IPS DF 6.9 (cell line): ENCODE data around the gene RIN3.

Experiments used
- DNase-seq: peaks from one replicate; pipeline ENCODE4 v3.0.0-alpha.2; 2013; ENCODE audit warnings: low read depth, low spot score
- H3K27ac ChIP-seq: one replicate; pipeline ENCODE4 v1.5.1; 2013; ENCODE audit warnings: low read length, control low read depth
- H3K27me3 ChIP-seq: 2 replicates; pipeline ENCODE4 v1.6.1; 2013; ENCODE audit warnings: mild to moderate bottlenecking, low read length; ENCODE audit not compliant: control insufficient read depth, insufficient read depth
- H3K36me3 ChIP-seq: 2 replicates; pipeline ENCODE4 v1.6.1; 2013; ENCODE audit warnings: low read length; ENCODE audit not compliant: control insufficient read depth, insufficient read depth
- H3K4me1 ChIP-seq: 2 replicates; pipeline ENCODE4 v1.6.1; 2013; ENCODE audit warnings: low read length; ENCODE audit not compliant: control insufficient read depth, insufficient read depth
- H3K4me3 ChIP-seq: 2 replicates; pipeline ENCODE4 v1.5.1; 2013; ENCODE audit warnings: mild to moderate bottlenecking, low read length
- H3K9me3 ChIP-seq: 2 replicates; pipeline ENCODE4 v1.6.1; 2013; ENCODE audit warnings: low read length, inconsistent platforms; ENCODE audit not compliant: control insufficient read depth, insufficient read depth
- WGBS: extraction: QIAGEN DNeasy Blood & Tissue Kit; methylation state at CpG from one replicate; pipeline ENCODE4 v1.1.7; 2013; ENCODE audit warnings: mixed read lengths, missing lambda C conversion rate; ENCODE audit not compliant: insufficient read length, insufficient coverage; 5-methylcytosine and 5-hydroxymethylcytosine counted together

Gene RIN3

GRCh38 chr14:92577321-92577742, 63.8 kb downstream of the RIN3 start:
- DNase-seq, result no peak
- Histone ChIP-seq H3K27me3 (no peaks in the 10 kb centered on the region), H3K9me3 (no peaks in the 10 kb centered on the region), H3K27ac (no peak overlapping the region), H3K36me3 (no peaks in the 10 kb centered on the region), H3K4me1 (peaks cover 6% of the 10 kb centered on the region; the same call in 1 of the 2 replicates), H3K4me3 (no peak overlapping the region)
- no CpG with 5 or more reads among the region's 13 CpGs for WGBS

- DNase-seq, result no peak
- H3K4me1 ChIP-seq, result 0 out of 2 replicates have a peak, but pooled peaks cover 2% of the 10 kb centered on the region
- no peak overlapping the region for H3K4me3 ChIP-seq
- H3K27me3 ChIP-seq, result no peaks in the 10 kb centered on the region
- no peaks in the 10 kb centered on the region for H3K9me3 ChIP-seq
- no peaks in the 10 kb centered on the region for H3K36me3 ChIP-seq
- no peak overlapping the region for H3K27ac ChIP-seq
- no CpG with 5 or more reads among the region's 3 CpGs for WGBS
Observed at GRCh38 chr14:92578511-92578910, 64.9 kb downstream of the RIN3 start.

DNA sequence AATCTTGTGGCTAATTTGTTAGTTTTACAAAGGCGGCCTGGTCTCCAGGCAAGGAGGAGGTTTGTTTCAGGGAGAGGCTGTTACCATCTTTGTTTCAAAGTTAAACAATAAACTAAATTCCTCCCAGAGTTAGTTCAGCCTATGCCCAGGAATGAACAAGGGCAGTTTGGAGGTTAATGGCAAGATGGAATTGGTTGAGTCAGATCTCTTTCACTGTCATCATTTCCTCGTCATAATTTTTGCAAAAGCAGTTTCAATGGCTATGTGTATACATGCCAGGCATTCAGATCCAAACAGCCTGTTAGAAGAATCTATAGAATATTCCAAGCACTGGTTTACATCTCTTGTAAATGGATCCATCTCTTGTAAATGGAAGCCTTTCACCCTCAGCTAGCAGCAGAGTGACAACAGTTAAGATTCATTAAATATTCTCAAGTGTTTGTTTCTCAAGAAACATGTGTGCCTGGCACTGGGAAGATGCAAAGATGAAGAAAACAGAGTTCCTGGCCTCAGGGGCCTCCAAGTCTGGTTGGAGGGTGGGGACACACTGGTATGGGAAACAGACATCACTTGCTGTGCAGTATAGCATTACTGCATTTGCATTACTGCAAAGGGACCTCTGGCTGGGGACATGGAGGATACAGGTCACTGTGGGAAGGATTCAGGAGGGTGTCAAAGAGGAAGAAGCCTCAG, 65.8 kb downstream of the RIN3 start:
- Histone ChIP-seq H3K27ac (no peak overlapping the region), H3K9me3 (no peaks in the 10 kb centered on the region), H3K27me3 (no peaks in the 10 kb centered on the region), H3K4me1 (no peaks in the 10 kb centered on the region), H3K36me3 (no peaks in the 10 kb centered on the region), H3K4me3 (no peak overlapping the region)
- WGBS, result no CpG with 5 or more reads among the region's 2 CpGs
- DNase-seq, result no peak

GRCh38 chr14:92581206-92581605, 67.6 kb downstream of the RIN3 start:
- no peak for DNase-seq
- Histone ChIP-seq H3K4me1 (no peaks in the 10 kb centered on the region), H3K4me3 (no peak overlapping the region), H3K36me3 (no peaks in the 10 kb centered on the region), H3K27me3 (no peaks in the 10 kb centered on the region), H3K9me3 (no peaks in the 10 kb centered on the region), H3K27ac (no peak overlapping the region)
- WGBS, result no CpG with 5 or more reads among the region's 7 CpGs

DNA sequence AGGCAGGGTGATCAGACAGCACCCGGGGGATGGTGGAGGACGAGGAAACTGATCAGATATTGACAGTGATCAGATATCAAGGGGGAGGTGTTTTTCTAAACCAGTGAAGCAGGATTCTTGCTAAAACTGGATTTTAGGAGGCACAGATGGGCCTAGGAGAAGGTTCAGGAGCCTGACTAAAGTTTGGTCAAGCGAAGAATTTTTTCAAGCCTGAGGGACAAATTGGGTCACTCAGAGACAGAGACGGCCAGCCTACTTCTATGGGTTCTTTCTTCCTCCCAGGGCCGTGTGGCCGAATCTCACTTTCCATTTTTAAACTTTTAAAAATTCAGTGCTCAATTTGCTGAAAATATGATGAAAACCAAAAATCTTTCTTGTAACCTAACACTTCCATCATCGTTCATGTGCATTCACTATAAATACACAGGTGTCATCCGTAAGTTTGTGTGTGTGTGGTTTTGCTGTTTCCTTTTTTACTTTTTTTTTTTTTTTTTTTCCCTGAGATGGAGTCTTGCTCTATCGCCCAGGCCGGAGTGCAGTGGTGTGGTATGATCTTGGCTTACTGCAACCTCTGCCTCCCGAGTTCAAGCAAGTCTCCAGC, 68.5 kb downstream of the RIN3 start:
- H3K4me1 ChIP-seq, result no peaks in the 10 kb centered on the region
- H3K27ac ChIP-seq, result no peak overlapping the region
- no CpG with 5 or more reads among the region's 11 CpGs for WGBS
- no peaks in the 10 kb centered on the region for H3K9me3 ChIP-seq
- H3K27me3 ChIP-seq, result no peaks in the 10 kb centered on the region
- no peak for DNase-seq
- no peak overlapping the region for H3K4me3 ChIP-seq
- no peaks in the 10 kb centered on the region for H3K36me3 ChIP-seq

DNA sequence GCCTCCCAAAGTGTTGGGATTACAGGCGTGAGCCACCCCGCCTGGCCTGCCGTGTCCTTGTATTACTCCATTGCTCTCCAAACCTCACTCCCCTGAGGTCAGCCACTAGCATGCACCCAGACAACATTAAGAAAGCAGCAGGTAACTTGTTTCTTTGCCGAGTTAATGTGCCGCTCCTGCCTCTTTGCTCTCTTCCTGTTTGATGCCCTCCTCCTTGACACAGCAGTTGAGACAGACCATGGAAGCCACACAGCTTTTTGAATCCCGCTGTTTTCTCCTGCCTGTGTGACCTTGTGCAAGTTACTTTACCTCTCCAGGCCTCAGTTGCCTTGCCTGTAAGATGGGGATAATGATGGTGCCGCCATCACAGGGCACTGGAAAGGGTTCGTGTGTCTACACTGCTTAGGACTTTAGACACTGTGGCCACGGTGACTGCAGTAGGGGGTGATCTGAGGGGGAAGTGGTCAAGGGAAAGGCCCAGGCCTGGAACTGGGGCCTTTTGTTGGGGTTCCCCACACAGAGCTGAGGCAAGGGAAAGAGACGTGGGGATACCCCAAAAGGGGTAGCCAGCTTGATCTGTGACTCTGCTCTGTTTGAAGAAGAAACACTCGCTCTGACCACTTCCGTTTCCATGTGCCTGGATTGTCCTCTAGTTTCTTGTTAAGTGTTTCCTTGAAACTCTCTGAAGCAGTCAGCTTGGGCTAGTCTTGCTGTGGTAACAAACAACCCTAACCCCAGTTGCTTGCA, 69.3 kb downstream of the RIN3 start:
- Histone ChIP-seq H3K27ac (no peak overlapping the region), H3K4me1 (no peaks in the 10 kb centered on the region), H3K27me3 (no peaks in the 10 kb centered on the region), H3K36me3 (no peaks in the 10 kb centered on the region), H3K9me3 (no peaks in the 10 kb centered on the region), H3K4me3 (no peak overlapping the region)
- no CpG with 5 or more reads among the region's 12 CpGs for WGBS
- DNase-seq, result no peak

- no CpG with 5 or more reads among the region's 3 CpGs for WGBS
- H3K27ac ChIP-seq, result no peak overlapping the region
Observed at GRCh38 chr14:92584220-92584619, 70.6 kb downstream of the RIN3 start.

GRCh38 chr14:92584816-92585215, 71.2 kb downstream of the RIN3 start:
- DNase-seq, result no peak
- Histone ChIP-seq H3K36me3 (no peaks in the 10 kb centered on the region), H3K27ac (no peak overlapping the region), H3K4me1 (no peaks in the 10 kb centered on the region), H3K9me3 (no peaks in the 10 kb centered on the region), H3K27me3 (no peaks in the 10 kb centered on the region), H3K4me3 (no peak overlapping the region)
- WGBS, result no CpG with 5 or more reads among the region's 6 CpGs

More at GRCh38 chr14:92584220-92584619, 70.6 kb downstream of the RIN3 start:
- H3K4me3 ChIP-seq, result no peak overlapping the region
- no peaks in the 10 kb centered on the region for H3K36me3 ChIP-seq
- H3K27me3 ChIP-seq, result no peaks in the 10 kb centered on the region
- H3K9me3 ChIP-seq, result no peaks in the 10 kb centered on the region
- no peak for DNase-seq
- H3K4me1 ChIP-seq, result no peaks in the 10 kb centered on the region

GRCh38 chr14:92585981-92586937, 72.7 kb downstream of the RIN3 start:
- Histone ChIP-seq H3K27ac (no peak overlapping the region), H3K4me3 (no peak overlapping the region), H3K4me1 (no peaks in the 10 kb centered on the region), H3K36me3 (no peaks in the 10 kb centered on the region), H3K27me3 (no peaks in the 10 kb centered on the region), H3K9me3 (no peaks in the 10 kb centered on the region)
- no CpG with 5 or more reads among the region's 9 CpGs for WGBS
- no peak for DNase-seq
